SH-SY5Y (cell line): ENCODE results near the gene TRIM56.

ENCODE experiments used
- GATA2 ChIP-seq: IDR thresholded peaks from 2 replicates; pipeline ENCODE4 v1.6.1; 2011; ENCODE audit warnings: mild to moderate bottlenecking, low read depth, low read length
- GATA3 ChIP-seq: IDR thresholded peaks from 2 replicates; pipeline ENCODE4 v1.6.1; 2011; ENCODE audit warnings: low read depth, mild to moderate bottlenecking, low read length, moderate library complexity

Gene TRIM56

GRCh38 chr7:101085162-101085964, at the start of gene TRIM56:
TRIM56 (plus strand) TSS chr7:101085481; CDS start chr7:101087313, 1,832 bp downstream.
- TF ChIP-seq GATA2 (no peak), GATA3 (no peak)

GRCh38 chr7:101035941-101036340, 49.3 kb upstream of the TRIM56 start:
- TF ChIP-seq GATA2 = no peak
- TF ChIP-seq GATA3 = no peak

- TF ChIP-seq GATA3 (no peak), GATA2 (no peak)
These were observed 26.9 kb upstream of the TRIM56 start for GRCh38 chr7:101058355-101058754.

GRCh38 chr7:101059620-101059942, 25.7 kb upstream of the TRIM56 start:
- no peak for TF ChIP-seq GATA3
- TF ChIP-seq GATA2 = no peak

- TF ChIP-seq GATA3 (no peak), GATA2 (no peak)
These were observed 24.3 kb upstream of the TRIM56 start for GRCh38 chr7:101060992-101061391.

- no peak for TF ChIP-seq GATA3
These were observed 19.0 kb upstream of the TRIM56 start for GRCh38 chr7:101066141-101066832.

- TF ChIP-seq GATA3 (no peak), GATA2 (no peak)
These were observed 18.5 kb upstream of the TRIM56 start for GRCh38 chr7:101066833-101067177.

GRCh38 chr7:101068401-101068800, 16.9 kb upstream of the TRIM56 start:
- no peak for TF ChIP-seq GATA3

- TF ChIP-seq GATA2 (no peak), GATA3 (no peak)
These were observed 9.6 kb upstream of the TRIM56 start for GRCh38 chr7:101075646-101076045.

- TF ChIP-seq GATA3 (no peak), GATA2 (no peak)
These were observed 7.8 kb upstream of the TRIM56 start for GRCh38 chr7:101077303-101078086.

GRCh38 chr7:101081432-101081831, 3.8 kb upstream of the TRIM56 start:
- no peak for TF ChIP-seq GATA2
- TF ChIP-seq GATA3 = no peak

GRCh38 chr7:101084865-101085161, 468 bp upstream of the TRIM56 start:
- no peak for TF ChIP-seq GATA3
- no peak for TF ChIP-seq GATA2

GRCh38 chr7:101087334-101088068, 2.2 kb downstream of the TRIM56 start:
- no peak for TF ChIP-seq GATA2
- no peak for TF ChIP-seq GATA3

- TF ChIP-seq GATA3 (no peak), GATA2 (no peak)
These were observed 2.8 kb downstream of the TRIM56 start for GRCh38 chr7:101088069-101088425.
